ENCODE data around the gene ZEB2.

ZEB2 gene

GRCh38 chr2:144446136-144446535 is 73.8 kb downstream of the ZEB2 start:
- DNase-seq, result no peak

- no peak for DNase-seq
Measured at GRCh38 chr2:144445196-144445595, 74.7 kb downstream of the ZEB2 start.

- no peak for DNase-seq
Measured at GRCh38 chr2:144443837-144444817, 75.8 kb downstream of the ZEB2 start.

GRCh38 chr2:144441711-144442141 is 78.2 kb downstream of the ZEB2 start:
- DNase-seq, result no peak

GRCh38 chr2:144439993-144440392 is 79.9 kb downstream of the ZEB2 start:
- DNase-seq, result no peak

GRCh38 chr2:144438801-144439631 is 80.9 kb downstream of the ZEB2 start:
- DNase-seq, result no peak

GRCh38 chr2:144437636-144438035 is 82.3 kb downstream of the ZEB2 start:
- DNase-seq, result no peak

- no peak for DNase-seq
Measured at GRCh38 chr2:144434425-144435222, 85.3 kb downstream of the ZEB2 start.

GRCh38 chr2:144432921-144433320 is 87.0 kb downstream of the ZEB2 start:
- DNase-seq, result no peak

- no peak for DNase-seq
Measured at GRCh38 chr2:144431998-144432397, 87.9 kb downstream of the ZEB2 start.

- DNase-seq, result no peak
Measured at GRCh38 chr2:144431392-144431783, 88.5 kb downstream of the ZEB2 start.

GRCh38 chr2:144430722-144431391 is 89.1 kb downstream of the ZEB2 start:
- no peak for DNase-seq

- DNase-seq, result no peak
Measured at GRCh38 chr2:144429396-144430112, 90.4 kb downstream of the ZEB2 start.

- no peak for DNase-seq
Measured at GRCh38 chr2:144426981-144427479, 92.9 kb downstream of the ZEB2 start.

GRCh38 chr2:144426355-144426754 is 93.6 kb downstream of the ZEB2 start:
- DNase-seq, result no peak

- no peak for DNase-seq
Measured at GRCh38 chr2:144424559-144425240, 95.2 kb downstream of the ZEB2 start.

GRCh38 chr2:144421606-144422510 is 98.1 kb downstream of the ZEB2 start:
- DNase-seq, result no peak

- no peak for DNase-seq
Measured at GRCh38 chr2:144419218-144419617, 100.7 kb downstream of the ZEB2 start.

- DNase-seq, result no peak
Measured at GRCh38 chr2:144415386-144415785, 104.5 kb downstream of the ZEB2 start.

Measured in activated T-cell treated with anti-CD3 and anti-CD28 coated beads, Interleukin-2, amount 50 U/mL, for 1 hour (primary cell).